GM19463 (cell line): Measurements from ENCODE around the gene LGR4.

ENCODE experiments used
- ATAC-seq: cut with Tn5 transposase; IDR thresholded peaks from one replicate; pipeline ENCODE4 v1.9.1; 2021; ENCODE audit warnings: mild to moderate bottlenecking, moderate library complexity; ENCODE audit not compliant: unreplicated experiment

LGR4 gene

GRCh38 chr11:27433742-27434141 is 38.8 kb downstream of the LGR4 start:
- no peak for ATAC-seq

- no peak for ATAC-seq
Observed at GRCh38 chr11:27431808-27432207, 40.8 kb downstream of the LGR4 start.

- ATAC-seq, result no peak
Observed at GRCh38 chr11:27429761-27430393, 42.7 kb downstream of the LGR4 start.

GRCh38 chr11:27427183-27427980 is 45.2 kb downstream of the LGR4 start:
- no peak for ATAC-seq

- no peak for ATAC-seq
Observed at GRCh38 chr11:27425814-27426213, 46.8 kb downstream of the LGR4 start.

- ATAC-seq, result no peak
Observed at GRCh38 chr11:27423125-27423524, 49.5 kb downstream of the LGR4 start.

GRCh38 chr11:27421819-27422494 is 50.6 kb downstream of the LGR4 start:
- no peak for ATAC-seq

- no peak for ATAC-seq
Observed at GRCh38 chr11:27420722-27421572, 51.6 kb downstream of the LGR4 start.

- no peak for ATAC-seq
Observed at GRCh38 chr11:27420217-27420616, 52.4 kb downstream of the LGR4 start.

GRCh38 chr11:27418356-27418755 is 54.2 kb downstream of the LGR4 start:
- ATAC-seq, result no peak

GRCh38 chr11:27416568-27417176 is 55.9 kb downstream of the LGR4 start:
- ATAC-seq, result no peak

- no peak for ATAC-seq
Observed at GRCh38 chr11:27414644-27415043, 57.9 kb downstream of the LGR4 start.

- no peak for ATAC-seq
Observed at GRCh38 chr11:27413218-27413617, 59.4 kb downstream of the LGR4 start.

- no peak for ATAC-seq
Observed at GRCh38 chr11:27412192-27412691, 60.3 kb downstream of the LGR4 start.

GRCh38 chr11:27411328-27411727 is 61.3 kb downstream of the LGR4 start:
- no peak for ATAC-seq

GRCh38 chr11:27410272-27410671 is 62.3 kb downstream of the LGR4 start:
- no peak for ATAC-seq

GRCh38 chr11:27409742-27410141 is 62.8 kb downstream of the LGR4 start:
- ATAC-seq, result no peak

- no peak for ATAC-seq
Observed at GRCh38 chr11:27409049-27409448, 63.5 kb downstream of the LGR4 start.

GRCh38 chr11:27408246-27408800 is 64.3 kb downstream of the LGR4 start:
- no peak for ATAC-seq
